ENCODE measurements around the gene LAMB2. TPM values are rescaled to one million over a fixed set of nuclear protein-coding genes. Genes with fewer than 3 reads are reported as not detected.

The LAMB2 gene
- total RNA-seq, 1 experiment from 2014 or later: 316 TPM

DNA sequence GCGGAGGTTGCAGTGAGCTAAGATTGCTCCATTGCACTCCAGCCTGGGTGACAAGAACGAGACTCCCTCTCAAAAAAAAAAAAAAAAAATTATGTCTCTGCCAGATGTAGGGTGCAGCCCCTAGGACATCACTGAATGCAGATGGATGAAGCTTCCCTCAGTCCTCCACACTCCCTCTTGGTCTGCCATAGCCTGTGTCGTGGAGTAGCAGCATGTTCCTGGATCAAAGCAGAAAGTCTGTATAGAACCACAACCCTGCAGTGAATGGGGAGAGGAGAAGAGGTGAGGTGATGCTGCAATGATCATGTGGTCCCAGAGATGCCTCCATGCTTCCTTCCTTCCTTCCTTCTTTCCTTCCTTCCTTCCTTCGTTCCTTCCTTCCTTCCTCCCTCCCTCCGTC, 15.3 kb upstream of the LAMB2 start:
- TF ChIP-seq, protein P1, sequence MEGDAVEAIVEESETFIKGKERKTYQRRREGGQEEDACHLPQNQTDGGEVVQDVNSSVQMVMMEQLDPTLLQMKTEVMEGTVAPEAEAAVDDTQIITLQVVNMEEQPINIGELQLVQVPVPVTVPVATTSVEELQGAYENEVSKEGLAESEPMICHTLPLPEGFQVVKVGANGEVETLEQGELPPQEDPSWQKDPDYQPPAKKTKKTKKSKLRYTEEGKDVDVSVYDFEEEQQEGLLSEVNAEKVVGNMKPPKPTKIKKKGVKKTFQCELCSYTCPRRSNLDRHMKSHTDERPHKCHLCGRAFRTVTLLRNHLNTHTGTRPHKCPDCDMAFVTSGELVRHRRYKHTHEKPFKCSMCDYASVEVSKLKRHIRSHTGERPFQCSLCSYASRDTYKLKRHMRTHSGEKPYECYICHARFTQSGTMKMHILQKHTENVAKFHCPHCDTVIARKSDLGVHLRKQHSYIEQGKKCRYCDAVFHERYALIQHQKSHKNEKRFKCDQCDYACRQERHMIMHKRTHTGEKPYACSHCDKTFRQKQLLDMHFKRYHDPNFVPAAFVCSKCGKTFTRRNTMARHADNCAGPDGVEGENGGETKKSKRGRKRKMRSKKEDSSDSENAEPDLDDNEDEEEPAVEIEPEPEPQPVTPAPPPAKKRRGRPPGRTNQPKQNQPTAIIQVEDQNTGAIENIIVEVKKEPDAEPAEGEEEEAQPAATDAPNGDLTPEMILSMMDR (IDR thresholded peaks at IDR 0.05; ENCODE audit: unreplicated experiment): no peak
- Mint-ChIP-seq H3K27ac (ENCODE audit: unreplicated experiment) (no peak overlapping the region), H3K9me3 (ENCODE audit: low read depth, unreplicated experiment) (no peaks in the 10 kb centered on the region), H3K4me1 (ENCODE audit: low read depth, unreplicated experiment) (no peaks in the 10 kb centered on the region), H3K4me3 (ENCODE audit: low read depth, unreplicated experiment) (no peak overlapping the region), H3K27me3 (ENCODE audit: unreplicated experiment) (no peaks in the 10 kb centered on the region), H3K36me3 (ENCODE audit: insufficient read depth, unreplicated experiment) (no peaks in the 10 kb centered on the region)
- intact Hi-C loops (cut with micrococcal nuclease; ENCODE audit: unreplicated experiment): no loop called here
- CTCF ChIA-PET: interaction anchor here (0.7 kb wide), 3 partner anchors 96 to 139 kb away, joined by 3 to 10 read pairs (median 5); no protein-coding TSS in a partner anchor
- no TSS peak for BruUV-seq (replicated peaks)
- DNase-seq: no peak

DNA sequence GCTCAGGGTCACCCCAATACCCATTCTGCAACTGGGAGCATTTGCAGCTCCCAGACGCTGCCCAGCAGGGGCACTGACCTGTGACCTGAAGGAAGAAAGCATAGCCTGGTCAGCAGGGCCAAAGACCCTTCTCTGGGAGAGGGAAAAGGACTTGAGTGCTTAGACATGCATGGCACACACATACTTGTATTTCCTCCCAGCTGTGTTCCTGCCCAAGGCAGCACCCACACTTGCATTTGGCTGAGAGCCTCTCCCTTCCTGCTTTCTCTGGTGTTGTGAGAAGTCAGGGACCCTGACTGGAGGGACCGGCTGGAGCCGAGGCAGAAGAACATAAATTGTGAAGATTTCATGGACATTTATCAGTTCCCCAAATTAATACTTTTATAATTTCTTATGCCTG, 7.2 kb upstream of the LAMB2 start:
- no peak overlapping the region for H3K27ac Mint-ChIP-seq (ENCODE audit: unreplicated experiment)

DNA sequence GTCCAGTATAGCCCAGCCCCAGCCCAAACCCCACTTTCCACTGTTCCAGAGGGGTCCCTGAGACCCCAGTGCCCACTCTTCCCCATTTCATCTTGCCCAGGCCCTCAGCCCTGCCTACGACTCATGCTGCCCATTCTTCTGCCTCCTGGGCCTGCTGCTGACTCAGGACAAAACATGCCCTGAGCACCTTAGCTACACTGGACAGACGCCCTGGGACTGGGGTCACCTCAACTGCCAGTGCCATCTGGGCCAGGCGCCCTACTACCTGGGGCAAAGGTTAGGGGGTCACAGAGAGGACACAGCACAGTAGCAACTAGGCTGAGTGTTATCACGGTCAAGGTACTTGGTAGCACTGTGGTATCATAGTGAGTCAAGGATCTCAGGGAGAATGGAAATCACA, 2.6 kb upstream of the LAMB2 start:
- Mint-ChIP-seq H3K36me3 (ENCODE audit: insufficient read depth, unreplicated experiment) (peaks cover 26% of the 10 kb centered on the region), H3K9me3 (ENCODE audit: low read depth, unreplicated experiment) (no peaks in the 10 kb centered on the region), H3K4me1 (ENCODE audit: low read depth, unreplicated experiment) (peaks cover 31% of the 10 kb centered on the region), H3K27ac (ENCODE audit: unreplicated experiment) (no peak overlapping the region), H3K27me3 (ENCODE audit: unreplicated experiment) (no peaks in the 10 kb centered on the region), H3K4me3 (ENCODE audit: low read depth, unreplicated experiment) (peak overlapping the region; percentile 18)
- intact Hi-C loops (cut with micrococcal nuclease; ENCODE audit: unreplicated experiment): no loop called here
- TF ChIP-seq, protein P1 (IDR thresholded peaks at IDR 0.05; ENCODE audit: unreplicated experiment): no peak
- CTCF ChIA-PET: no interaction called here
- no peak for DNase-seq
- BruUV-seq (replicated peaks): no TSS peak

More for the DNA sequence above, 7.2 kb upstream of the LAMB2 start:
- Mint-ChIP-seq H3K4me1 (ENCODE audit: low read depth, unreplicated experiment) (peaks cover 32% of the 10 kb centered on the region), H3K27me3 (ENCODE audit: unreplicated experiment) (no peaks in the 10 kb centered on the region), H3K36me3 (ENCODE audit: insufficient read depth, unreplicated experiment) (peaks cover 11% of the 10 kb centered on the region), H3K4me3 (ENCODE audit: low read depth, unreplicated experiment) (no peak overlapping the region), H3K9me3 (ENCODE audit: low read depth, unreplicated experiment) (peaks cover 8% of the 10 kb centered on the region)
- no TSS peak for BruUV-seq (replicated peaks)
- no peak for DNase-seq
- CTCF ChIA-PET: no interaction called here
- intact Hi-C loops (cut with micrococcal nuclease; ENCODE audit: unreplicated experiment): no loop called here
- TF ChIP-seq, protein P1 (IDR thresholded peaks at IDR 0.05; ENCODE audit: unreplicated experiment): no peak

DNA sequence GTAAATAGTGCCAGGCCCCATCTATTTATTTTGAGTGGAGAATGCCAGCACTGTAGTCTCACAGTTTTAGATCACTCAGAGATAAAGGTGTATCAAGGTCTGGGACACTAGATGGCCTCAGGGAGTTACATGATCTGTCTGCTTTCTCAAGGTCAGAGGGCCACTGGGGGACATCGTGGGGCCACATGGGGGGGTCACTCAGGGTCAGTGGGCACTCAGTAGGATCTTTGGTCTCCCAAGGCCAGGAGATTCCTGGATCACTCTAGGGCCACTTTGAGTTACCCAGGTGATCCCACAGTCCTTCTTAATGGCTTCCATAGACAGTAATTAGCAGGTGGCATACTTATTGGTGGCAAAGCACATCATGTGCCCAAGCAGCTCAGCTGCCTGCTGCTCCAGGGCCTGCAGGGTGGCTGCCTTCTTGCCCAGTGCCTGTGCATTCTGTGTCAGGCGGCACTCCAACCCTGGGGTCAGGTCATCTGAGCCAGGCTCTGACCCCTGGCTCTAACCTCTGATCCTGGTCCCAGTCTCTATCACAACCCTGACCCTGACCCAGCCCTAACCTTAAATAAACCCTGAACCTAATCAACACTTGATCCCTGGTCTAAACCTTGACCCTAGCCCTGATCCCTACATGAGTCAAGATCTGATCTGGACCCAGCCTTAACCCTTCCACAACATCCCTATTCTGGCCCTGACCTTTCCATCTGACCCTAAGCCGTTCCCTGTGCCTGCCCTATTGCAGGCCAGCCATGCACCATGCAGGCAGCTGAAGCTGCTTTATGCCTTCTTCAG, 1.8 kb upstream of the LAMB2 start:
- TF ChIP-seq, protein P1 (IDR thresholded peaks at IDR 0.05; ENCODE audit: unreplicated experiment): no peak
- intact Hi-C loops (cut with micrococcal nuclease; ENCODE audit: unreplicated experiment): no loop called here
- no peak for DNase-seq
- BruUV-seq (replicated peaks): no TSS peak
- Mint-ChIP-seq H3K4me1 (ENCODE audit: low read depth, unreplicated experiment) (peaks cover 24% of the 10 kb centered on the region), H3K27me3 (ENCODE audit: unreplicated experiment) (no peaks in the 10 kb centered on the region), H3K36me3 (ENCODE audit: insufficient read depth, unreplicated experiment) (peaks cover 27% of the 10 kb centered on the region), H3K4me3 (ENCODE audit: low read depth, unreplicated experiment) (peak overlapping the region; percentile 18), H3K9me3 (ENCODE audit: low read depth, unreplicated experiment) (no peaks in the 10 kb centered on the region), H3K27ac (ENCODE audit: unreplicated experiment) (no peak overlapping the region)
- CTCF ChIA-PET: no interaction called here
